HepG2 (cell line): ENCODE measurements around the gene ARCN1. TPM values are rescaled to one million over a fixed set of nuclear protein-coding genes. Genes with fewer than 3 reads are reported as not detected.

ENCODE experiments used
- CREB1 ChIP-seq, 2 experiments: fragments of 450-650 bp in 1 of 2; IDR thresholded peaks; 2 replicates each; pipeline ENCODE4 v1.6.1; 2016 to 2017; ENCODE audit warnings: control low read depth in 1 of 2, mild to moderate bottlenecking in 1 of 2, missing compliant biosample characterization in 1 of 2, missing genetic modification characterization in 1 of 2
- DNMT3B ChIP-seq: conservative IDR thresholded peaks from 2 replicates; pipeline ENCODE4 v1.6.1; 2016; ENCODE audit warnings: missing biosample characterization, control low read depth
- NAIF1 ChIP-seq: sonication (generic); formaldehyde crosslinking; IDR thresholded peaks from 2 replicates; pipeline ENCODE4 v1.5.0; 2020; ENCODE audit warnings: mild to moderate bottlenecking, missing genetic modification reagents, borderline replicate concordance
- PCBP2 ChIP-seq: fragments of 200-400 bp; formaldehyde crosslinking; optimal IDR thresholded peaks from 2 replicates; pipeline ENCODE3; 2018; ENCODE audit warnings: low read length, low read depth; ENCODE audit not compliant: poor library complexity, severe bottlenecking
- RBFOX2 ChIP-seq: fragments of 200-400 bp; formaldehyde crosslinking; IDR thresholded peaks from 2 replicates; pipeline ENCODE4 v1.6.1; 2017; ENCODE audit warnings: low read depth, mild to moderate bottlenecking, low read length
- TBX2 ChIP-seq: sonication (generic); formaldehyde crosslinking; IDR thresholded peaks from 2 replicates; pipeline ENCODE4 v1.5.0; 2020; ENCODE audit warnings: missing genetic modification reagents, mild to moderate bottlenecking, borderline replicate concordance
- ZBTB3 ChIP-seq: sonication (generic); formaldehyde crosslinking; IDR thresholded peaks from 2 replicates; pipeline ENCODE4 v1.4.0; 2020; ENCODE audit warnings: low read depth, mild to moderate bottlenecking, moderate library complexity, missing genetic modification reagents, borderline replicate concordance
- ZC3H4 ChIP-seq: sonication (generic); formaldehyde crosslinking; IDR thresholded peaks from 2 replicates; pipeline ENCODE4 v1.4.0; 2020; ENCODE audit warnings: missing genetic modification reagents, borderline replicate concordance
- ZNF142 ChIP-seq: sonication (generic); formaldehyde crosslinking; IDR thresholded peaks from 2 replicates; pipeline ENCODE4 v1.4.0; 2020; ENCODE audit warnings: missing genetic modification reagents
- ZNF337 ChIP-seq: sonication (generic); formaldehyde crosslinking; IDR thresholded peaks from 2 replicates; pipeline ENCODE4 v1.5.1; 2020; ENCODE audit warnings: missing genetic modification reagents, low read depth, mild to moderate bottlenecking, borderline replicate concordance
- ZNF570 ChIP-seq: sonication (generic); formaldehyde crosslinking; IDR thresholded peaks from 2 replicates; pipeline ENCODE4 v1.4.0; 2020; ENCODE audit warnings: mild to moderate bottlenecking, missing genetic modification reagents, borderline replicate concordance
- ZNF747 ChIP-seq: sonication (generic); formaldehyde crosslinking; IDR thresholded peaks from 2 replicates; pipeline ENCODE4 v1.8.1; 2023; ENCODE audit warnings: missing genetic modification reagents, mild to moderate bottlenecking, borderline replicate concordance
- polyA plus RNA-seq, 8 experiments: library from polyadenylated mRNA; depleted of rRNA in 3 of 8; stranded (reverse) in 7 of 8; unstranded in 1 of 8; fragments of >200 nt; fragmentation: Illumina TruSeq in 4 of 8; extraction: Trizol in 4 of 8; gene quantifications; 2 replicates each; pipeline versions ENCODE4 v1.2.1 to v1.2.3, GENCODE V29; 2011 to 2016; ENCODE audit warnings: low read depth in 4 of 8, missing spikeins in 1 of 8, mixed read lengths in 1 of 8; ENCODE audit not compliant: insufficient read depth in 1 of 8
- total RNA-seq, 5 experiments: library from RNA; depleted of rRNA; stranded (reverse); fragments of >200 nt; fragmentation: Illumina TruSeq; extraction: Trizol; gene quantifications; 2 replicates each; pipeline ENCODE4 v1.2.3, GENCODE V29; 2016; ENCODE audit warnings: low read depth in 1 of 5
- TF ChIP-seq, protein P1 (sequence below): fragments of 450-650 bp; IDR thresholded peaks from 2 replicates; pipeline ENCODE4 v1.6.1; 2017; ENCODE audit warnings: mild to moderate bottlenecking
- TF ChIP-seq, protein P2 (sequence below): IDR thresholded peaks from 2 replicates; pipeline ENCODE4 v1.6.1; 2016; ENCODE audit warnings: low read depth, borderline replicate concordance
- TF ChIP-seq, protein P3 (sequence below): sonication (generic); formaldehyde crosslinking; IDR thresholded peaks from 2 replicates; pipeline ENCODE4 v1.4.0; 2020; ENCODE audit warnings: mild to moderate bottlenecking, missing genetic modification reagents, borderline replicate concordance

ARCN1 gene
- total and polyA plus RNA-seq, 2 of the 13 experiments (the other 11 are each of a cell fraction or from before 2014, with no cell fraction given), result 148 to 200 TPM

DNA sequence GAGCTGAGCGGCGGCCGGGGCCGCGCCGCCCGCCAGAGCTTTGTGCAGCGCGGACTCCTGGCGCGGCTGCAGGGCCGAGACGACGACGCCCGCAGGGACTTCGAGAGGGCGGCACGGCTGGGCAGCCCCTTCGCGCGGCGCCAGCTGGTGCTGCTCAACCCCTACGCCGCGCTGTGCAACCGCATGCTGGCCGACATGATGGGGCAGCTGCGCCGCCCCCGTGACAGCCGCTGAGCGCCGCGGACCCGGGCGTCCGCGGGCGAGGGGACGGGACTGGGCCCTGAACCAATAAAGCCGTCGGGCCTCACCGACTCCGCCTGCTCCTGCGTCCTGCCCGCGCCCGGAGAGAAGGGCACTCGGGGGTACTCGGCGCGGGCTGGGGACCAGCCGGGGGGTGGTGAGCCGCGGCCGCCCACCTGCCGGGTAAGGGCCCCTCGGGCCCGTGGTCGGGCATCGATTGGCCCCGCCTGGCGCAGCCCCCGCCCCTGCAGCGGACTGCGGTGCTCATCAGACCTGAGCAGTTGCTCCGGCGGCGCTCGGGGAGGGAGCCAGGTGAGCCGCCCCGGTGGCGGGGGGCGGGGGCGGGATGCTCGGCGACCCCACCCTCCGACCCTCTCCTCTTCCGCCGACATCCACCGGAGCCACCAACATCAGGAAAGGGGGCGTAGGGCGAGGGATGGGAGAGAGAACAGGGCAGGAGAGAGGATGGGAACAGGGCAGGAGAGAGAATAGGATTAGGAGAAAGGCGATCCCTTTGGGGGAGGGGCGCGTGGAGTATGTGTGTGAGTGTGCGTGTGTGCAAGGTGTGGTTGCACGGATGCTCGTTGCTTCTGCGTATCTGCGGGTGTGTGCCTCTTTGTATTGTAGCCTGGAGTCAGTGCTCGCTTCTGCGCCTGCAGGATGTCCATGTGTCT is 41.3 kb upstream of the ARCN1 start, which contains the start of gene TMEM25 (continued):
- TF ChIP-seq ZNF747 (CRISPR knock-in tag) (0 out of 2 replicates have a peak, but pooled peaks have one; percentile 18), ZNF570 (CRISPR knock-in tag) (0 out of 2 replicates have a peak, but pooled peaks have one; percentile 48), NAIF1 (CRISPR knock-in tag) (peak; percentile 36; the same call in 1 of the 2 replicates), ZBTB3 (CRISPR knock-in tag) (no peak), TBX2 (CRISPR knock-in tag) (peak; percentile 48; the same call in 1 of the 2 replicates), DNMT3B (no peak), PCBP2 (no peak), ZNF337 (CRISPR knock-in tag) (no peak), CREB1 (IDR thresholded peaks at IDR 0.05) (no peak), CREB1 (CRISPR knock-in tag; IDR thresholded peaks at IDR 0.05) (no peak), ZNF142 (CRISPR knock-in tag) (no peak), RBFOX2 (peak; percentile 88), ZC3H4 (no peak)
- TF ChIP-seq, protein P1, sequence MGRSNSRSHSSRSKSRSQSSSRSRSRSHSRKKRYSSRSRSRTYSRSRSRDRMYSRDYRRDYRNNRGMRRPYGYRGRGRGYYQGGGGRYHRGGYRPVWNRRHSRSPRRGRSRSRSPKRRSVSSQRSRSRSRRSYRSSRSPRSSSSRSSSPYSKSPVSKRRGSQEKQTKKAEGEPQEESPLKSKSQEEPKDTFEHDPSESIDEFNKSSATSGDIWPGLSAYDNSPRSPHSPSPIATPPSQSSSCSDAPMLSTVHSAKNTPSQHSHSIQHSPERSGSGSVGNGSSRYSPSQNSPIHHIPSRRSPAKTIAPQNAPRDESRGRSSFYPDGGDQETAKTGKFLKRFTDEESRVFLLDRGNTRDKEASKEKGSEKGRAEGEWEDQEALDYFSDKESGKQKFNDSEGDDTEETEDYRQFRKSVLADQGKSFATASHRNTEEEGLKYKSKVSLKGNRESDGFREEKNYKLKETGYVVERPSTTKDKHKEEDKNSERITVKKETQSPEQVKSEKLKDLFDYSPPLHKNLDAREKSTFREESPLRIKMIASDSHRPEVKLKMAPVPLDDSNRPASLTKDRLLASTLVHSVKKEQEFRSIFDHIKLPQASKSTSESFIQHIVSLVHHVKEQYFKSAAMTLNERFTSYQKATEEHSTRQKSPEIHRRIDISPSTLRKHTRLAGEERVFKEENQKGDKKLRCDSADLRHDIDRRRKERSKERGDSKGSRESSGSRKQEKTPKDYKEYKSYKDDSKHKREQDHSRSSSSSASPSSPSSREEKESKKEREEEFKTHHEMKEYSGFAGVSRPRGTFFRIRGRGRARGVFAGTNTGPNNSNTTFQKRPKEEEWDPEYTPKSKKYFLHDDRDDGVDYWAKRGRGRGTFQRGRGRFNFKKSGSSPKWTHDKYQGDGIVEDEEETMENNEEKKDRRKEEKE, result no peak
- TF ChIP-seq, protein P2, sequence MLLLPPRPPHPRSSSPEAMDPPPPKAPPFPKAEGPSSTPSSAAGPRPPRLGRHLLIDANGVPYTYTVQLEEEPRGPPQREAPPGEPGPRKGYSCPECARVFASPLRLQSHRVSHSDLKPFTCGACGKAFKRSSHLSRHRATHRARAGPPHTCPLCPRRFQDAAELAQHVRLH (CRISPR knock-in tag), result no peak
- TF ChIP-seq, protein P3, sequence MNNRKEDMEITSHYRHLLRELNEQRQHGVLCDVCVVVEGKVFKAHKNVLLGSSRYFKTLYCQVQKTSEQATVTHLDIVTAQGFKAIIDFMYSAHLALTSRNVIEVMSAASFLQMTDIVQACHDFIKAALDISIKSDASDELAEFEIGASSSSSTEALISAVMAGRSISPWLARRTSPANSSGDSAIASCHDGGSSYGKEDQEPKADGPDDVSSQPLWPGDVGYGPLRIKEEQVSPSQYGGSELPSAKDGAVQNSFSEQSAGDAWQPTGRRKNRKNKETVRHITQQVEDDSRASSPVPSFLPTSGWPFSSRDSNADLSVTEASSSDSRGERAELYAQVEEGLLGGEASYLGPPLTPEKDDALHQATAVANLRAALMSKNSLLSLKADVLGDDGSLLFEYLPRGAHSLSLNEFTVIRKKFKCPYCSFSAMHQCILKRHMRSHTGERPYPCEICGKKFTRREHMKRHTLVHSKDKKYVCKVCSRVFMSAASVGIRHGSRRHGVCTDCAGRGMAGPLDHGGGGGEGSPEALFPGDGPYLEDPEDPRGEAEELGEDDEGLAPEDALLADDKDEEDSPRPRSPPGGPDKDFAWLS (CRISPR knock-in tag), result no peak
